GM08714 (cell line): ENCODE results near the gene ARRB1.

Source experiments
- H3K4me3 ChIP-seq: fragments of 200-500 bp; sonication (Bioruptor generic); 2 replicates; pipeline ENCODE4 v1.5.1; 2014; ENCODE audit warnings: mild to moderate bottlenecking, low read length, inconsistent platforms
- ZNF274 ChIP-seq: IDR thresholded peaks from 2 replicates; pipeline ENCODE4 v1.6.1; 2012; ENCODE audit warnings: mild to moderate bottlenecking, low read depth, low read length

The ARRB1 gene

DNA sequence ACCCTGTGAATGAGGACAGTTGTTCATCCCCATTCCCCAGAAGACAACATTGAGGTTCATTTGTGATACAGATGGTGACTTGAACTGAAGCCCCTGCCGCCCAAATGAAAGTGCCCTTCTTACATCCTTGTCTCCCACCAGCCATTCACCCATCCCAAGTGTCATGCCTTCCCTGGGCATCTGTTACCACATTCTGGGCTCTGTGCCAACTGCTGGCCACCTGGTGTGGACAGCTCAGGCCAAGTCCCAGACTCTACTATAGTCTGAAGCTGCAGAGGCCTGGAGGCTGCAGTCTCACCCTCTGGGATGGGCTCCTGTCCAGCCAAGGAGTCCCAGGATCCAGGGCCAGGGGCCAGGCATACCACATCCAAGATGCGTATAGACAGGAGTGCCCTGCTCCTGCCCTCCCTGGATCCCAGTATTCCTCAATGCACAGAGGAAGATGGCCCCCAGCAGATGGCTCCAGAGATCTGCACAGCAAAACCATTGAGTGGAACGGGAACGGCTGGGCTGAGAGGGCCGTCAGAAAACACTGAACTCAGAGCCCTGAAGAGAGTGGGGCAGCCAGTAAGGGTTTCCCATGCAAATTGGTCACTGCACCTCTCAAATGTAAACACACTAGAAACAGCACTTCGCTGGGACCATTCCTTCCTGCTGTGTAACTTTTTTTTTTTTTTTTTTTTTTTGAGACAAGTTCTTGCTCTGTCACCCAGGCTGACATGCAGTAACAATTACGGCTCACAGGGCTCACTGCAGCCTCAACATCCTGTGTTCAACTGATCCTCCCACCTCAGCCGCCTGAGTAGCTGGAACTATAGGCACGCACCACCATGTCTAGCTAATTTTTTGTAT lies 22.8 kb downstream of the ARRB1 start:
- no peak for TF ChIP-seq ZNF274
- H3K4me3 ChIP-seq = no peak overlapping the region

DNA sequence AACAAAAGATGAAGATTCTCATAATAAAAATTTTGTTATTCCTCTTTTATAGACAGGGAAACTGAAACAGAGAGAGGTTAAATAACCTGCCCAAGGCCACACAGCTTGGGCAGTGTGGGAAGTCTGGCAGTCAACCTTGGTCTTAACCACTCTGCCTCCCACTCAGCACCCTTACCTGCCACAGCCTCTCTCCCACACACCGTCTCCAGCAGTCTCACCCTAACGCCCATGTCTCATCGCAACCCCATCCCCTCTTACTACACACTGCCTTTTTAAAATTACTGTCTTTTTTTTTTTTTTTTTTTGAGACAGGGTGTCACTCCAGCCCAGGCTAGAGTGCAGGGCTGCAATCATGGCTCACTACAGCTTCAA lies 25.0 kb downstream of the ARRB1 start:
- TF ChIP-seq ZNF274 = no peak
- H3K4me3 ChIP-seq = no peak overlapping the region

DNA sequence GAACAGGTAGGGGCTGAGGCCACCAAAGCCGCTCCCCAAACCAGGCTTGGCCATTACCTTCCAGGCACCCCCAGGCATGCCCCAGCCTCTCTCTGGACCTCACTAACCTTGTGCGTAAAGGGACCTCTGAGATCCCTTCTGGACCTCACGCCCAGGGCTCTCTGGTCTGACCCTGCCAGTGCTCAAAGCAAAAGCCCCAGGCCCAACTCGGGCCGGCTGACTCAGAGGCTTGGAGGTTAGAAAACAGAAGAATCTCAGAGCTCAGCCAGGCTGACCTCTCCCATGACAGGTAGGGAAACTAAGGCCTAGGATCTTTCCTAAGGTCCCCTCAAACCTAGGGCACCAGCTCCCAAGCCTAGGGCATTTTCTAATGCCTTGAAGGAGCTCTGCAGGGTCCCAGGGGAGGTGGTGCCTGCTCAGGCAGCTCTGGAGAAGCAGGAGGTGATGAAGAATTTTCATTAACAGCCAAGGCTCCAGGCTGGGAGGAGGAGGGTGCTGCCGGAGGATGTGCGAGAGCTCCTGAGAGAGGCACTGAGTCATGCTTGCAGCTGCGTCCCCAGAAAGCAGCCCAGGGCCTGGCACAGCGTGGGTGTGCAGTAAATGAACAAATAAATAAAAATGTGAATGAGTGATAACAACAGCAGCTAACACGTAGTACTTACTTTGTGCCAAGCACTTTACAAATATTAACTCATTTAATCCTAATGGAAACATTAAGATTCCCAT lies 25.6 kb downstream of the ARRB1 start:
- no peak for TF ChIP-seq ZNF274
- H3K4me3 ChIP-seq = no peak overlapping the region

DNA sequence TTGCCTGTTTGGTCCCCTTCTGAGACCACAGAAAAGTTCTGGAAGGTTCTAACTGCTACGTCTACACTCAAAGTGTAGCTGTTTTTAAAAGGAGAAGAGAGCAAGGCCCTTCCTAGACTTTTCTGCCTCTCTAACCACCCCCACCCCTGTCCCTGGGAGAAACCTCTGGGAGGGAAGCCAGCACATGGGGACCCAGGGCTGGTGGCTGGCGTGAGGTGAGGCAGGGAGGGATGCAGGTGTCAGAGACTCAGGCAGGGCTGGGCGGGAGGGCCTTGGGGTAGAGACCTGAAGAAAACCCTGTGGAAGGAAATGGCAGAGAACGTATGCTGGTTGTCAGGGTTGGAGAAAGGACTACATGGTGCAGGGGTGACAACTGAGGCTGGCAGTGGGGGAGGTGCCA lies 26.7 kb downstream of the ARRB1 start:
- no peak for TF ChIP-seq ZNF274
- no peak overlapping the region for H3K4me3 ChIP-seq

DNA sequence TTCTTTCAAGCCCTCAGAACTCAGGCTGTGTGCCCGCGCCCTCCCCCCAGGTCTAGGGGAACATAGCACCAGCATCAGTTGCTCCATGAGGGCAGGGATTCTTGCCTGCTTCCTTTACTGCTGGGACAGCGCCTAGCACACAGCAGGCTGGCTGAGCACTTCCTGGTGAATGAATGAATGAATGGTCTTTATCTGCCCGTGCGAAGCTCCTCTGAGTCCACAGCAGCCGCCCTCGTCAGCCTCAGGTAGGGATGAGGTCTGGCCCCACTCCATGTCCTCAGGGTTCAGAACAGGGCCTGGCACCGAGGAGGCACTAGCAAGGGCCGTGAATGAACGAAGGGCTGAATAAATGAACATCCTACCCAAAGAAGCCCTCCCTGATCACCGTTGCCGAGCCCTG lies 27.3 kb downstream of the ARRB1 start:
- no peak for TF ChIP-seq ZNF274
- no peak overlapping the region for H3K4me3 ChIP-seq

DNA sequence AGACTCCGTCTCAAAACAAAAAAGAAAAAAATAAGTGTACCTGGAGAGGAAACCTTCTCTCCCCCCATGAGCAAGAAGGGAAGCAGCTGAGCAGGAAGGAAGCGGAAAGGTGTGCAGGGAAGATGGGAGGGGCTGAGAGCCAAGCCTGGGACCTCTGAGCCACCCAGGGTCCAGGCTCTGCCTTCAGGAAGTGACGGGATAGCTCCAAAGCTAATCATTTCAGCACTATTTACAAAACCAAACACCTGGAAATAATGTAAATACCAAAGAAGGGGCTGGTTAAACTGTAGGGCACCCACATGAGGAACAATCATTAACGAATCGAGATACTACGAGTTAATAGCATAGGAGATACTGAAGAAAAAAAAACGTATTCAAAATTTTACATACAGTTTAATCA lies 27.9 kb downstream of the ARRB1 start:
- H3K4me3 ChIP-seq = no peak overlapping the region
- no peak for TF ChIP-seq ZNF274

GRCh38 chr11:75320643-75321042 lies 30.8 kb downstream of the ARRB1 start:
- no peak for TF ChIP-seq ZNF274
- no peak overlapping the region for H3K4me3 ChIP-seq

DNA sequence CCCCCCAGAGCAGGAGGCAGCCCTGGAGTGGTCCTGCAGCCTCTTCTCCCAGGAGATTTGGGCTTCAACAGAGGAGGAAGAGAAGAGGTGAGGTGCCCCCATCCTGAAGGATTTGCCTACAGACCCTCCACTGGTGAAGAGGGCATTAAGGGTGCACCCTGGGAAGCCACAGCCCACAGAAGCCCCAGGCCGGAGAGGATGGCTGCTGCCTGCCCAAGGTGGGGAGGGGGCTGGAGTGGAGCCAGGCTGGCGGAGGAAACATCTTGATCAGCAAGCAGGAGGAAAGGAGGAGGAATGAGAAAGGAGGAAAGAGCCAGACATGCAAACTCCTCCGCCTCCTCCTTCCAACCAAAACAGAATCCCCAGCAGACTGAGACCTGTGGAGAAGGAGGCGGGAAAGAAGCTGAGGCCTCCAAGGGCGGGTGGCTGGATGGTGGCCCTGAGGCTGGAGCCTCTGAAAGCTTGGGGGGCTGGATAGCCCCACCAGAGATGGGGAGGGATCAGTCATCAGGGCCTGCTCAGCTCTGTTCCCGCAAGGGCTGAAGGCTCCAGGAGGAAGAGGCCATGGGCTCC lies 31.3 kb downstream of the ARRB1 start:
- no peak overlapping the region for H3K4me3 ChIP-seq
- no peak for TF ChIP-seq ZNF274

DNA sequence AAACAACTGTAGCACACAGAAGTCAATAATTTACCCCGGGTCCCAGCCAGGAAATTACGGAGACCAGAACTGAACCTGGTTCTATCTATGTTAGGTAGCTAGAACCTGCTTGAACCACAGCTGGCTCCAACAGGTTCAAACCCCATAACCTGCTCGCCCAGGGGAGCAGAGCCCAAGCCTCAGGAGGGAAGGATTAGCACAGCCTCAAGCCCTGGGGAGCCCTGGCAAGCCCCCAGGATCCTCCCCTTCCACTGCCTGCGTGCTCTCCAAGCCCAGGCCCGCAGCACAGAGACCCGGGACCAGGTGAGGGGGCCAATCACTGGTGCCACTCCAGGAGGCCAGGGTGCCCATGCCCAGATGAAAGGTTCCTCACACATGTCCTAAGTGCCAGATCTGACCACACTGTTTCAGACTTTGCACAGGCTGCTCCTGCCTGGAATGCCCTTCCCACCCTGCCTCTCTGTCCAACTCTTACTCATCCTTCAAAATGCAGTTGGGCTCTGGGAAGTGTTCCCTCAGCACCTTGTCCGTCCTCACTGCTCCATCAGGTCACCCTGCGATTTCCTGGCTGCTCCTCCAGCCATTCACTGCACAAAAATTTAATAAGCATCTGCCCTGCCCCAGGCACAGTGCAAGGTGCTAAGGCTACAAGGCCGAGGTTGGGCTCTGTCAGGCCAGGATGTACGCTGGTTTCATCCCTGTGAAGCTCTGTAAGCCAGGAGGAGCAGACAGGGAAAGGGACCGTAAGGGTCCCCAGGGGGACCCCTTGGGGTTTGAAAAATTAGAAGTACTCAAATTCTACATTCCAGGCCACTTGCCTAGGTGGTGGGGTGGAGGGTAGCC lies 32.2 kb downstream of the ARRB1 start:
- TF ChIP-seq ZNF274 = no peak
- no peak overlapping the region for H3K4me3 ChIP-seq

GRCh38 chr11:75317446-75318122 lies 33.9 kb downstream of the ARRB1 start:
- no peak for TF ChIP-seq ZNF274

DNA sequence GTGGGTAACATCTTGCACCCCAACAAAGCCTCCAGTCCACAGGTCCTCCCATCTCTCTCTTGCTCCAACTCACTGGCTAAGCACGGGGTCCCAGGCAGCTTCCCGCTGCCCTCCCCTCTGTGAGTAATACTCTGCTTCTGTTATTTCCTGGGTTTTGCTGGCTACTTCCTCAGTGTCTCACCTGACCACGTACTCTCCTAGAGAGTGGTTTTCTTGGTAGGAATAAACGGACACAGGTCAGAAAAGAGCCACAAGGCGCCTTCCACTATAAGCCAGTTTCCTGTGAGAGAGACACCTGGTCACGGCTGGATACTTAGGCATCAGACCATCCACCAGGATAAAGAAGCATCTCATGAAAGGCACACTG lies 36.0 kb downstream of the ARRB1 start:
- H3K4me3 ChIP-seq = no peak overlapping the region
- TF ChIP-seq ZNF274 = no peak

More at GRCh38 chr11:75317446-75318122, 33.9 kb downstream of the ARRB1 start:
- H3K4me3 ChIP-seq = no peak overlapping the region

DNA sequence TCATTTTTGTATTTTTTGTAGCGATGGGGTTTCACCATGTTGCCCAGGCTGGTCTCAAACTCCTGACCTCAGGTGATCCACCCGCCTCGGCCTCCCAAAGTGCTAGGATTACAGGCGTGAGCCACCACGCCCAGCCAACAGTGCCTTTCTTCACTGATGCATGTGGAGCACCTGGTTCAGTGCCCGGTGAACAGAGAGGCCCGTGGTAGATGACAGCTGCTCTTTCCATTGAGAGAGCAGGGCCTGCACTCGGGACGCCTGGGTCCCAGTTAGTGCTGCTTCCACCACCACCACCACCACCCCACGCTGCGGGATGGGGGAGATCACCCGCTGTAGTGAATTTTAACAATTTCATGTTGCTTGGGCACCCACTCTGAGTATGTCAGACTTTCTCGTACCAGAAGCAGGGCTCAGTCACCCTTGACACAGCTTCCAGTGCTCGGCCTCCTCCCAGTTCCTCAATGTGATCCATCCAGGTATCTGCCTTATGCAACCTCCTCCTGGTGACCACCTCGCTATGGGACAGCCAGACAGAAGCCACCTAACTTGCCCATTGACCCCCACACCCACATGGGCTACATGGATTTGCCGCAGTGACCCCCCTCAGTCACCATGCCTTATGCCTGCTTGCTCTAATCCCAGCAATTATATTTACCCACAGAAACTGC lies 36.6 kb downstream of the ARRB1 start:
- no peak for TF ChIP-seq ZNF274
- no peak overlapping the region for H3K4me3 ChIP-seq
